ENCODE results near the gene MAN2A1. TPM values are rescaled to one million over a fixed set of nuclear protein-coding genes. Genes with fewer than 3 reads are reported as not detected.

The MAN2A1 gene
- polyA plus RNA-seq, 2 of the 4 experiments (the other 2 are of a cell fraction): 15.8 to 51.5 TPM

DNA sequence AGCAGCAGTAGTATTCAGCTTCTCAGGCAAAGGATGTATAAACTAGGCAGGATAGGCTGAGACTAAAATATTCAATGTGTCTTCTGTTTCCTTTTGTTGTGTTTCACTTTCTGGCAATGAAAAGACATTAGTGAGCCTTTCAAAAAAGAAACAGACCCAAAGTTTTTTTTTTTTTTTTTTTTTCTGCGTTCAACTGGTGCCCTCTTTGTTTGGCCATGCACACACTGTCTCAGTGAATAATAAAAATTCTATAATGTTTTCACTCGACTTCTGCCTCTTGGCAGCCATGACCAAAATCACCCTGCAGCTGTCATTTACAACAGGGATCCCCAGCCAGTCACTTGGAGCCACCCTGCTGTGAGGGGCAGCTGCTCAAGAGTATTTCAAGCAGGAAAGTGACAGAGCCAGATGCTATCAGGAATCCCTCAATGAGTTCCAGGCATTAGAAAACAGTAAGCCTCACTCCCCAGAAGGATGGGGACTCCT, 44.0 kb upstream of the MAN2A1 start (continued):
- TF ChIP-seq RFX5 (IDR thresholded peaks at IDR 0.05): no peak

- FAIRE-seq: no peak
- Histone ChIP-seq H3K4me2 (no peak overlapping the region), H3K9me3 (no peaks in the 10 kb centered on the region), H3K27ac (no peak overlapping the region), H3K4me1 (no peaks in the 10 kb centered on the region), H3K4me3 (no peak overlapping the region)
- no peak for DNase-seq (ENCODE audit: low read depth in 1 of 2, low spot score in 1 of 2)
- ATAC-seq: no peak
- TF ChIP-seq POLR2A (IDR thresholded peaks at IDR 0.05; ENCODE audit: low read length): no peak
- CTCF ChIA-PET: no interaction called here
- POLR2A ChIA-PET: no interaction called here
- WGBS (ENCODE audit: missing lambda C conversion rate): 11% methylated on average over 4 of the region's 4 CpGs
These were observed 40.4 kb upstream of the MAN2A1 start for GRCh38 chr5:109649318-109649717.

DNA sequence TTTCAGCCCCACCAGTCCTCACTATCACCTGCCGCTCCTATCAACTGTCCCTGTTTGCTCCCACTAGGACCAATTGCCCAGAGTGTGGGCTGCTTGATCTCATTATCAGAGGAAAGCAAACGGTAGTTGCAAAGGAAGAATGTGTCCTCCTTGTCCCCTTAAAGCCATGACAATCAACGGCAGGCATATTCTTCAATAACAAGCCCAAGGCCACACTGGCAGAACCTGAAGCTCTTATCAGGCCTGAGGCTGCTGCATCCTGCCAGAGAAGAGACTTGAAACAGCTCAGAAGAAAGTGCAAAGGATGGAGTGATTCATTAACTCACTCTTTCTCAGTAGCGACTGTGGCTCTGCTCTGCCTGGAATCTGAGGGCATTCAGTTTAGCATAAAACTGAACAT, 39.2 kb upstream of the MAN2A1 start:
- Histone ChIP-seq H3K27ac (no peak overlapping the region), H3K9me3 (no peaks in the 10 kb centered on the region), H3K4me3 (no peak overlapping the region), H3K4me2 (no peak overlapping the region), H3K4me1 (no peaks in the 10 kb centered on the region)
- ChIA-PET POLR2A (no interaction called here), CTCF (no interaction called here)
- DNase-seq (ENCODE audit: low read depth in 1 of 2, low spot score in 1 of 2): no peak
- FAIRE-seq: no peak
- WGBS (ENCODE audit: missing lambda C conversion rate): 43% methylated on average over 4 of the region's 4 CpGs
- ATAC-seq: no peak
- TF ChIP-seq RFX5 (IDR thresholded peaks at IDR 0.05) (no peak), CHD4 (IDR thresholded peaks at IDR 0.05; ENCODE audit: borderline replicate concordance) (no peak), RCOR1 (IDR thresholded peaks at IDR 0.05; ENCODE audit: low read depth, low read length) (no peak), EP300 (IDR thresholded peaks at IDR 0.05) (no peak), GATA3 (IDR thresholded peaks at IDR 0.05; ENCODE audit: borderline replicate concordance) (no peak), CBX8 (IDR thresholded peaks at IDR 0.05) (no peak), RAD21 (conservative IDR thresholded peaks at IDR 0.05 in 1 of 2, IDR thresholded peaks at IDR 0.05 in 1 of 2) (no peak), FOSB (CRISPR knock-in tag; IDR thresholded peaks at IDR 0.05) (no peak), ZSCAN20 (CRISPR knock-in tag; IDR thresholded peaks at IDR 0.05) (no peak), TFCP2L1 (CRISPR knock-in tag; IDR thresholded peaks at IDR 0.05) (no peak), POLR2AphosphoS2 (conservative IDR thresholded peaks at IDR 0.05; ENCODE audit: low read length) (no peak)
- TF ChIP-seq, protein P1, sequence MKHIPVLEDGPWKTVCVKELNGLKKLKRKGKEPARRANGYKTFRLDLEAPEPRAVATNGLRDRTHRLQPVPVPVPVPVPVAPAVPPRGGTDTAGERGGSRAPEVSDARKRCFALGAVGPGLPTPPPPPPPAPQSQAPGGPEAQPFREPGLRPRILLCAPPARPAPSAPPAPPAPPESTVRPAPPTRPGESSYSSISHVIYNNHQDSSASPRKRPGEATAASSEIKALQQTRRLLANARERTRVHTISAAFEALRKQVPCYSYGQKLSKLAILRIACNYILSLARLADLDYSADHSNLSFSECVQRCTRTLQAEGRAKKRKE (CRISPR knock-in tag; IDR thresholded peaks at IDR 0.05; ENCODE audit: low read depth): no peak

GRCh38 chr5:109652096-109652495, 37.6 kb upstream of the MAN2A1 start:
- FAIRE-seq: no peak
- no peak for TF ChIP-seq PHF8 (IDR thresholded peaks at IDR 0.05; ENCODE audit: borderline replicate concordance, low read depth)
- no peak for TF ChIP-seq HDAC2 (IDR thresholded peaks at IDR 0.05)
- no peak for TF ChIP-seq JUNB (IDR thresholded peaks at IDR 0.05)
- no peak for TF ChIP-seq POLR2A (IDR thresholded peaks at IDR 0.05; ENCODE audit: low read length)
- TF ChIP-seq JUN (IDR thresholded peaks at IDR 0.05): no peak
- TF ChIP-seq TFCP2L1 (CRISPR knock-in tag; IDR thresholded peaks at IDR 0.05): no peak
- TF ChIP-seq SMC3 (IDR thresholded peaks at IDR 0.05): no peak
- no peak for TF ChIP-seq FOXS1 (CRISPR knock-in tag; IDR thresholded peaks at IDR 0.05)
- no peak for TF ChIP-seq BHLHE40 (IDR thresholded peaks at IDR 0.05; ENCODE audit: low read depth, low read length)
- TF ChIP-seq FOSL2 (IDR thresholded peaks at IDR 0.05): no peak
- no peak for TF ChIP-seq FOSL2 (CRISPR knock-in tag; IDR thresholded peaks at IDR 0.05)
- no peak for TF ChIP-seq KDM1A (IDR thresholded peaks at IDR 0.05; ENCODE audit: low read depth)
- TF ChIP-seq CHD4 (IDR thresholded peaks at IDR 0.05; ENCODE audit: borderline replicate concordance): no peak
- TF ChIP-seq CTCF (IDR thresholded peaks at IDR 0.05): no peak
- TF ChIP-seq GATA3 (IDR thresholded peaks at IDR 0.05; ENCODE audit: borderline replicate concordance): no peak
- TF ChIP-seq RAD21 (conservative IDR thresholded peaks at IDR 0.05 in 1 of 2, IDR thresholded peaks at IDR 0.05 in 1 of 2): no peak
- TF ChIP-seq, protein P2, sequence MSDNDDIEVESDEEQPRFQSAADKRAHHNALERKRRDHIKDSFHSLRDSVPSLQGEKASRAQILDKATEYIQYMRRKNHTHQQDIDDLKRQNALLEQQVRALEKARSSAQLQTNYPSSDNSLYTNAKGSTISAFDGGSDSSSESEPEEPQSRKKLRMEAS (IDR thresholded peaks at IDR 0.05): no peak
- TF ChIP-seq ESRRA (IDR thresholded peaks at IDR 0.05; ENCODE audit: borderline replicate concordance, low read length): no peak
- no peak for DNase-seq (ENCODE audit: low read depth in 1 of 2, low spot score in 1 of 2)
- Histone ChIP-seq H3K4me3 (no peak overlapping the region), H3K27ac (no peak overlapping the region), H3K4me2 (no peak overlapping the region), H3K9me3 (no peaks in the 10 kb centered on the region), H3K4me1 (no peaks in the 10 kb centered on the region)
- no peak for ATAC-seq
- POLR2A ChIA-PET: no interaction called here
- WGBS (ENCODE audit: missing lambda C conversion rate): 5% methylated on average over 1 of the region's 1 CpG
- CTCF ChIA-PET: no interaction called here
